ENCODE results near the gene LRRC27. TPM values are rescaled to one million over a fixed set of nuclear protein-coding genes. Genes with fewer than 3 reads are reported as not detected.

Gene LRRC27
- total and polyA plus RNA-seq, 2 donors (not counting 1 experiment from before 2014, with no cell fraction given) = 23.6 to 25.6 TPM

- intact Hi-C loops (cut with micrococcal nuclease) = loop anchor here (1.0 kb wide), 1 partner anchor 23 kb away; no protein-coding TSS in a partner anchor
- Histone ChIP-seq H4K20me1 (ENCODE audit: control insufficient read depth, insufficient read depth, low read length, poor library complexity, severe bottlenecking) (no peaks in the 10 kb centered on the region), H3K36me3 (replicated peaks in 1 of 2; ENCODE audit: control extremely low read depth in 1 of 2, control insufficient read depth in 1 of 2, extremely low read depth in 1 of 2, insufficient read depth in 2 of 2, low read length in 1 of 2) (peaks cover 0 to 3% of the 10 kb centered on the region in 2 experiments), H3K4me3 (ENCODE audit: control extremely low read depth in 1 of 5, extremely low read depth in 1 of 5, insufficient read depth in 1 of 5, low read depth in 2 of 5, low read length in 4 of 5) (no peak overlapping the region), H3K4me1 (ENCODE audit: control insufficient read depth in 2 of 2, insufficient read depth in 2 of 2, low read length in 2 of 2) (peaks cover 46 to 53% of the 10 kb centered on the region in 2 donors), H3K9ac (ENCODE audit: low read length) (no peak overlapping the region), H3K9me3 (ENCODE audit: control extremely low read depth in 1 of 3, control insufficient read depth in 2 of 3, insufficient read depth in 1 of 3, low read length in 2 of 3) (peaks cover 0 to 3% (median 0%) of the 10 kb centered on the region in 3 donors), H3K4me2 (replicated peaks; ENCODE audit: low read depth, low read length, poor library complexity, severe bottlenecking) (peak overlapping the region; percentile 82), H3K27ac (ENCODE audit: low read length in 2 of 2) (peak overlapping the region in 1 of 2 donors; percentile 92), H2AFZ (ENCODE audit: insufficient read depth, low read depth, low read length, poor library complexity, severe bottlenecking) (no peak overlapping the region), H3K27me3 (replicated peaks in 1 of 4; ENCODE audit: control extremely low read depth in 1 of 4, control insufficient read depth in 3 of 4, insufficient read depth in 4 of 4, low read length in 3 of 4) (no peaks in the 10 kb centered on the region), H3K79me2 (ENCODE audit: control insufficient read depth, insufficient read depth, low read length) (no peaks in the 10 kb centered on the region)
- 92% methylated on average over 18 of the region's 21 CpGs for WGBS (ENCODE audit: insufficient coverage)
- peak overlapping the region; percentile 11 for H3K27ac Mint-ChIP-seq
- TF ChIP-seq, protein P1, sequence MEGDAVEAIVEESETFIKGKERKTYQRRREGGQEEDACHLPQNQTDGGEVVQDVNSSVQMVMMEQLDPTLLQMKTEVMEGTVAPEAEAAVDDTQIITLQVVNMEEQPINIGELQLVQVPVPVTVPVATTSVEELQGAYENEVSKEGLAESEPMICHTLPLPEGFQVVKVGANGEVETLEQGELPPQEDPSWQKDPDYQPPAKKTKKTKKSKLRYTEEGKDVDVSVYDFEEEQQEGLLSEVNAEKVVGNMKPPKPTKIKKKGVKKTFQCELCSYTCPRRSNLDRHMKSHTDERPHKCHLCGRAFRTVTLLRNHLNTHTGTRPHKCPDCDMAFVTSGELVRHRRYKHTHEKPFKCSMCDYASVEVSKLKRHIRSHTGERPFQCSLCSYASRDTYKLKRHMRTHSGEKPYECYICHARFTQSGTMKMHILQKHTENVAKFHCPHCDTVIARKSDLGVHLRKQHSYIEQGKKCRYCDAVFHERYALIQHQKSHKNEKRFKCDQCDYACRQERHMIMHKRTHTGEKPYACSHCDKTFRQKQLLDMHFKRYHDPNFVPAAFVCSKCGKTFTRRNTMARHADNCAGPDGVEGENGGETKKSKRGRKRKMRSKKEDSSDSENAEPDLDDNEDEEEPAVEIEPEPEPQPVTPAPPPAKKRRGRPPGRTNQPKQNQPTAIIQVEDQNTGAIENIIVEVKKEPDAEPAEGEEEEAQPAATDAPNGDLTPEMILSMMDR (IDR thresholded peaks at IDR 0.05) = no peak
- no peak for TF ChIP-seq EZH2 (IDR thresholded peaks at IDR 0.05; ENCODE audit: borderline replicate concordance, insufficient read depth, low read depth, low read length, poor library complexity, severe bottlenecking)
- H3K4me3 Mint-ChIP-seq = no peak overlapping the region
- H3K4me1 Mint-ChIP-seq = peaks cover 40% of the 10 kb centered on the region
- DNase-seq = no peak
- no peaks in the 10 kb centered on the region for H3K27me3 Mint-ChIP-seq
- ChIA-PET POLR2A (interaction anchor here (0.6 to 4.0 kb wide), 5 partner anchors 15 to 44 kb away, joined by 3 to 21 read pairs (median 3); no protein-coding TSS in a partner anchor), CTCF (interaction anchor here (0.9 to 4.1 kb wide), 3 partner anchors 15 to 23 kb away, joined by 3 to 29 read pairs (median 6); no protein-coding TSS in a partner anchor)
- H3K9me3 Mint-ChIP-seq (ENCODE audit: insufficient read depth) = no peaks in the 10 kb centered on the region
- ATAC-seq (ENCODE audit: low read depth) = no peak
Measured at GRCh38 chr10:132423966-132424861, 92.2 kb downstream of the LRRC27 start.
